ENCODE data around the gene PTPRN2.

- TF ChIP-seq CTCF (IDR thresholded peaks at IDR 0.05) (no peak), TCF7L2 (IDR thresholded peaks at IDR 0.05; ENCODE audit: low read depth, low read length) (no peak)
Observed at GRCh38 chr7:158318511-158318913, 269.1 kb downstream of the PTPRN2 start.
